ENCODE measurements around the gene ADGRG6. TPM values are rescaled to one million over a fixed set of nuclear protein-coding genes. Genes with fewer than 3 reads are reported as not detected.

ADGRG6 gene
- total RNA-seq, 4 donors from 2014 or later, result 22.3 to 56.5 (median 26.0) TPM

DNA sequence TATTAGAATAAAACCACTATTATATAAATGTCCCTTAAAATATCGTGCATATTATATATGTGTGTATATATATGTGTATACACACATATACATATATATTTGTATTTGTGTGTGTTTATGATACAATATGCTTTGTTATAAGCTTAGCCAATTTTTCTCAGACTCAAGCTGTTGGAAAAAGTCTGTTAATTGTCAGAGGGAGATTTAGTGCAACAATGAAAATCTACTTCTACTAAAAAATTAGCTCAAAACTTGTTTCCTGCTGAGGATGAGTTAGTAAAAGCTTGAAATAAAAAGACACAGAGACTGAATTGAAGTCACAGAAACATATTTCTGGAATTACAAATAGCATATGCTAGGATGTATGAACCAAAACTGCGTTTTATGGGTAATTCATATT is 79.4 kb downstream of the ADGRG6 start:
- DNase-seq, result no peak
- H3K36me3 ChIP-seq, result peaks cover 0 to 4% (median 0%) of the 10 kb centered on the region in 3 donors
- intact Hi-C loops (cut with DNase I), result loop anchor here (10.0 kb wide), 1 partner anchor 226 kb away; no protein-coding TSS in a partner anchor
- WGBS, 2 donors, result 64 to 74% methylated on average over 2 of the region's 2 CpGs
- no peak overlapping the region for H3K4me3 ChIP-seq
- peaks cover 0 to 26% (median 12%) of the 10 kb centered on the region in 3 donors for H3K4me1 ChIP-seq
- H3K9me3 ChIP-seq, result no peaks in the 10 kb centered on the region
- TF ChIP-seq, protein P1, sequence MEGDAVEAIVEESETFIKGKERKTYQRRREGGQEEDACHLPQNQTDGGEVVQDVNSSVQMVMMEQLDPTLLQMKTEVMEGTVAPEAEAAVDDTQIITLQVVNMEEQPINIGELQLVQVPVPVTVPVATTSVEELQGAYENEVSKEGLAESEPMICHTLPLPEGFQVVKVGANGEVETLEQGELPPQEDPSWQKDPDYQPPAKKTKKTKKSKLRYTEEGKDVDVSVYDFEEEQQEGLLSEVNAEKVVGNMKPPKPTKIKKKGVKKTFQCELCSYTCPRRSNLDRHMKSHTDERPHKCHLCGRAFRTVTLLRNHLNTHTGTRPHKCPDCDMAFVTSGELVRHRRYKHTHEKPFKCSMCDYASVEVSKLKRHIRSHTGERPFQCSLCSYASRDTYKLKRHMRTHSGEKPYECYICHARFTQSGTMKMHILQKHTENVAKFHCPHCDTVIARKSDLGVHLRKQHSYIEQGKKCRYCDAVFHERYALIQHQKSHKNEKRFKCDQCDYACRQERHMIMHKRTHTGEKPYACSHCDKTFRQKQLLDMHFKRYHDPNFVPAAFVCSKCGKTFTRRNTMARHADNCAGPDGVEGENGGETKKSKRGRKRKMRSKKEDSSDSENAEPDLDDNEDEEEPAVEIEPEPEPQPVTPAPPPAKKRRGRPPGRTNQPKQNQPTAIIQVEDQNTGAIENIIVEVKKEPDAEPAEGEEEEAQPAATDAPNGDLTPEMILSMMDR (IDR thresholded peaks at IDR 0.05), result no peak
- TF ChIP-seq POLR2A (IDR thresholded peaks at IDR 0.05), result no peak
- no peak overlapping the region for H3K27ac ChIP-seq
- H3K27me3 ChIP-seq, result no peaks in the 10 kb centered on the region

DNA sequence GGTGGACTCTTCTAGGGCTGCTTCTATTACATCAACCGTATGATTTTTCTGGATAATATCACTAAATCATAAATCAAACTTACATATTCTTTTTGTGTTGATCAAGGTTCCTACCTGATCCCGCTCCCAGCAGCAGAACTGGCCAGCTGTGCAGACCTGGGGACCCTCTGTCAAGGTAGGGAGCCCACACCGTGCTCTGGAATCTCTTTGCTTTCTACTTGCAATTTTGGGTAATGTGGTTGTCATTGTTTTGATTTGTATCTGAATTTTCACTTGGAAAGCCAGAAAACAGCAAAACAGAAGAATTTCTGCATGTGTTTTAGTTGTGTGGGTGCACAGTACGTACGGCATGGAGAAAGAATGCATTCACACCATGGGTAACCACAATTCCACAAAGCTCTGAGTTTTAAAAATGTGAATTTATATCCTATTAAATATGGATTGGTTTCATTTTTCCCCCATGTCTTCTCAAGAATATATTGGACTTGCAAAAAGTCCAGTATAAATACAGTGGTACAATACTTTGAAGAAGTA is 80.1 kb downstream of the ADGRG6 start:
- Histone ChIP-seq H3K27ac (no peak overlapping the region), H3K4me1 (peaks cover 0 to 20% (median 10%) of the 10 kb centered on the region in 3 donors), H3K4me3 (no peak overlapping the region), H3K36me3 (peaks cover 0 to 8% (median 0%) of the 10 kb centered on the region in 3 donors), H3K9me3 (no peaks in the 10 kb centered on the region), H3K27me3 (no peaks in the 10 kb centered on the region)
- no peak for DNase-seq
- intact Hi-C loops (cut with DNase I), result loop anchor here (10.0 kb wide), 1 partner anchor 227 kb away; no protein-coding TSS in a partner anchor
- TF ChIP-seq POLR2A (IDR thresholded peaks at IDR 0.05), result no peak
- TF ChIP-seq, protein P1 (IDR thresholded peaks at IDR 0.05), result no peak
- WGBS, 2 donors, result 74 to 86% methylated on average over 5 of the region's 5 CpGs

DNA sequence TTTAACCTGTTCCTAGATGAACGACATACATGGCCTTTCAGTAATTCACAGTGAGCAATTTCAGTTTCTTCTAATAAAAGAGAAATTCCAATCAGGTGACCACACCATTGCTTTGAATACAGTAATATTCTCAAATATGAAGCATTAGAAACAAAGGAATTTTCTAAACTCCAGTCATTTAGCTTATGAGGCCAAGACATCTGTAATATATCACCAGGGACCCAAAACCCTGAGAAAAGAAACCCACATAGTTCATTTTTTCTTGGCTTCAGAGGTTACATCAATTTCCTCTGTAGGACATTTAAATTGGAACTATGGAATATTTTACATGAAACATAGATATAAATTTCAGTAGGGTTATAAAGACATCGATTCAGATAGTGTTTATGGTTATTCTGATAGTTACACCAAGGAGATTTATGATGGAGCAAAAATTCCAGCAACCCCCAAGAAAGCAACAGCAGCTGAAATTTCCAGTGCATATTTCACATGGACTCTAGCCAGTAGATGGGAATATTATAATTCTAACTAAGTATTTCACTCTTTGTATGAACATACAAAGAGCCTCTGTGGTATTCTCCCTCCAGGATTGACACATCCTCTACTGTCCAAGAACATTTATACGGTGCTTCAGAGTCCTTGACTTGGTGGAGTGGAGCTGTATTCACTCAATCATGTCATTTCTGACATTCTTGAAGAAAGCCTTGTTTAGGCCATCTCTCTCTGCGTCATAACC is 82.9 kb downstream of the ADGRG6 start:
- Histone ChIP-seq H3K9me3 (no peaks in the 10 kb centered on the region), H3K4me3 (no peak overlapping the region), H3K36me3 (peaks cover 0 to 10% (median 0%) of the 10 kb centered on the region in 3 donors), H3K4me1 (no peaks in the 10 kb centered on the region), H3K27me3 (no peaks in the 10 kb centered on the region), H3K27ac (no peak overlapping the region)
- WGBS, 2 donors, result 68 to 82% methylated on average over 4 of the region's 4 CpGs
- no peak for DNase-seq
- TF ChIP-seq, protein P1 (IDR thresholded peaks at IDR 0.05), result no peak
- no peak for TF ChIP-seq POLR2A (IDR thresholded peaks at IDR 0.05)
- intact Hi-C loops (cut with DNase I), result loop anchor here (10.0 kb wide), 1 partner anchor 230 kb away; no protein-coding TSS in a partner anchor

DNA sequence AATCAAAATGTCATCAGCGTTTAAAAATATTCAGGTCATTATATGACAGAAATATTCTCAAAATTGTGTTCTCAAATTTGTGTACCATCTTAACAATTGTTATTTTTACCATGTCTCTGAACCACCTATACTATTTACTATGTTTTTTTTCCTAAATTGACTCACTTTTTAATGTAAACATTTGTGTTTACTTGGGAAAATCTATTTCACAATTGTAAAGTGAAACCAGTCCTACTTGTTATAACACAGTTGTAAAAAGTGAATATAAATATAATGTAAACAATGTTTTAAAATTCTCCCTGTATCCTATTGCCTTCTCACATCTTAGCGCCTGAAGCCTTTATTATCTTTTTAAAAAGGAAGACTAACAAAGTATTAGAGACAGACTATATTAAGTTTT is 83.5 kb downstream of the ADGRG6 start:
- TF ChIP-seq, protein P1 (IDR thresholded peaks at IDR 0.05), result no peak
- no peak for TF ChIP-seq POLR2A (IDR thresholded peaks at IDR 0.05)
- no peak for DNase-seq
- H3K27me3 ChIP-seq, result no peaks in the 10 kb centered on the region
- H3K4me1 ChIP-seq, result no peaks in the 10 kb centered on the region
- 85 to 88% methylated on average over 2 of the region's 2 CpGs for WGBS, 2 donors
- intact Hi-C loops (cut with DNase I), result loop anchor here (10.0 kb wide), 1 partner anchor 231 kb away; no protein-coding TSS in a partner anchor
- no peaks in the 10 kb centered on the region for H3K9me3 ChIP-seq
- H3K36me3 ChIP-seq, result peaks cover 0 to 10% (median 0%) of the 10 kb centered on the region in 3 donors
- no peak overlapping the region for H3K27ac ChIP-seq
- H3K4me3 ChIP-seq, result no peak overlapping the region

DNA sequence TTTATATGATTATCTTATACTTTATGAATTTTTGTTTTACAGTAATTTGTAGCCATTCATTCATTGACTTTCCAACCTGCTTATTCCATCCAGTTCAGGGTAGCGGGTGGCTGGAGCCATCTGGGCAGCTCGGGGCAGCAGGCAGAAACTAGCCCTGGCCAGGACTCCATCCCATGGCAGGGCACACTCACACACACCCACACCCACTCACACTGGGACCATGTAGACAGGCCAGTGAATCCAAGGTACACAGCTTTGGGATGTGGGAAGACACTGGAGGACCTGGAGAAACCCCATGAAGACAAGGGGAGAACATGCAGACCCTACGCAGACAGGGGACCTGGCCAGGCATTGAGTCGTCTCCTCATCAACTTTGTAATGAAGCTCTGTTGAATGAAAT is 84.8 kb downstream of the ADGRG6 start:
- peaks cover 0 to 10% (median 0%) of the 10 kb centered on the region in 3 donors for H3K36me3 ChIP-seq
- no peak overlapping the region for H3K4me3 ChIP-seq
- no peak overlapping the region for H3K27ac ChIP-seq
- 84 to 96% methylated on average over 2 to 3 of the region's 4 CpGs for WGBS, 2 donors
- no peaks in the 10 kb centered on the region for H3K27me3 ChIP-seq
- no peaks in the 10 kb centered on the region for H3K4me1 ChIP-seq
- no peaks in the 10 kb centered on the region for H3K9me3 ChIP-seq
- DNase-seq, result no peak
- intact Hi-C loops (cut with DNase I), result loop anchor here (10.0 kb wide), 1 partner anchor 232 kb away; no protein-coding TSS in a partner anchor
- TF ChIP-seq POLR2A (IDR thresholded peaks at IDR 0.05), result no peak
- TF ChIP-seq, protein P1 (IDR thresholded peaks at IDR 0.05), result no peak

Data from esophagus squamous epithelium (tissue), 5 donors.